T47D (cell line): ENCODE results near the gene TRIM61.
"Not testable (repeated sequence)": the region's sequence is repeated elsewhere in the genome, so short reads cannot be mapped to it uniquely, and the experiment has no call there.

Experiments
- DNase-seq, 2 experiments: peaks; one replicate each; pipeline versions ENCODE4 v3.0.0 to v3.0.0-alpha.2; 2011 to 2012; ENCODE audit warnings: low read depth in 1 of 2, low spot score in 1 of 2
- JUND ChIP-seq: IDR thresholded peaks from 2 replicates; pipeline ENCODE4 v1.6.1; 2012; ENCODE audit warnings: low read depth
- in situ Hi-C: cut with HindIII; loops from 2 replicates; pipeline ENCODE4 v1.10.0; 2016; ENCODE audit warnings: low sequenced_read_pairs, low pct_unique_long_range_greater_than_20kb

Gene TRIM61

DNA sequence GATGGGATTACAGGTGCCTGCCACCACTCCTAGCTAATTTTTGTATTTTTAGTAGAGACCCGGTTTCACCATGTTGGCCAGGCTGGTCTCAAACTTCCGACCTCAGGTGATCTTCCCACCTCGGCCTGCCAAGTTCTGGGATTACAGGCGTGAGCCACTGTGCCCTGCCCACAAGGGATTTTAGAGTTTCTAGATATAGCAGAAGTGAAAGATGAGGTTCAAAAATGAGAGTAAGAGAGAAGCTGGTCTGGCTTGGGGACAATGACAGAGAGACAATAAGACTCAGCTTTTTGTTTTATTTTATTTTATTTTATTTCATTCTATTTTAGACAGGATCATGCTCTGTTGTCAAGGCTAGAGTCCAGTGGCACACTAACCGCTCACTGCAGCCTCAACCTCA is 30.6 kb downstream of the TRIM61 start:
- TF ChIP-seq JUND: no peak
- in situ Hi-C loops: no loop called here
- DNase-seq: no peak

- no peak for TF ChIP-seq JUND
- no peak for DNase-seq
- in situ Hi-C loops: no loop called here
Observed at GRCh38 chr4:164945146-164945545, 32.3 kb downstream of the TRIM61 start.

DNA sequence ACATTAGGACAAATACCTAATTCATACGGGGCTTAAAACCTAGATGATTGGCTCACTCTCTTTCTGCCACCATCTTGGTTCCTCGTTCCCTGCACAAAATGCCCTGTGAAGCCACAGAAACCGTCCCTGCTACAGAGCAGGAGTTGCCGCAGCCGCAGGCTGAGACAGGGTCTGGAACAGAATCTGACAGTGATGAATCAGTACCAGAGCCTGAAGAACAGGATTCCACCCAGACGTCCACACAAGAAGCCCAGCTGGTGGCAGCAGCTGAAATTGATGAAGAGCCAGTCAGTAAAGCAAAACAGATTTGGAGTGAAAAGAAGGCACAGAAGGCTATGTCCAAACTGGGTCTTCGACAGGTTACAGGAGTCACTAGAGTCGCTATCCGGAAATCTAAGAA is 34.3 kb downstream of the TRIM61 start:
- peak in 1 of 2 experiments; percentile 16 for DNase-seq
- in situ Hi-C loops: no loop called here

DNA sequence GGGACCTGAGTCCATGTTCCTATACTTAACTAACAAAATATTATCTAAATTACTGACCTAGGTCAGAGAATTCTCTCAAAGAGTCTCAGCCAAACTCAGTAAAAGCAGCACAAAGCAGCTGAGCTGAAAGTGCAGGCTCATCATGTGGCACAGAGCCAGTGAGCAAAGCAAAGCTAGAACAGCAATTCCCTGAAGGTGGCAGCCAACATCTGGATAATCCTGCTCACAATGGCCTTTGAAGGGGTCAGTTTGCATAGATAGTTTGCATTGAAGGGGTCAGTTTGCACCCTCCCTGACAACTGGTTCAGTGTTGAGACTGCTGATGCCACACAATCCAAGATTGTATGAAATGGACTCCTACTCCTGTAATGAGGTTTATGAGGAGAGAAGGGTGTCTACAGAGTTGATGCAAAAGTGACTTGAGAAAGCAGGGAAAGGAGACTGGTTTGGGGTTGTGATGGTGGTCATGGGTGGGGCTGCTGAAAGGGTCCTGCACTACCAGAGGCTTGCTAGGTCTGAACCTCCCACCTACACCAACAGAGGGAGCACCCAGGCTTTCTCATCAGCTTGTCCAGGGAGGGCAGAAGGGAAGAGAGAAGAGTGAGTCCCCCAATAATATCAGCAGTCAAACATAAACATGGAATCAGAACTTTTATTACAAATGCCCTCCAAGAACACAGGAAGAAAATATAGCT is 39.7 kb downstream of the TRIM61 start:
- no peak for TF ChIP-seq JUND
- in situ Hi-C loops: no loop called here
- DNase-seq: peak in 1 of 2 experiments; percentile 30

More for the DNA sequence above, 34.3 kb downstream of the TRIM61 start:
- no peak for TF ChIP-seq JUND

- in situ Hi-C loops, DNase-seq: not testable (repeated sequence)
Observed at GRCh38 chr4:164935865-164936606, 41.4 kb downstream of the TRIM61 start.

DNA sequence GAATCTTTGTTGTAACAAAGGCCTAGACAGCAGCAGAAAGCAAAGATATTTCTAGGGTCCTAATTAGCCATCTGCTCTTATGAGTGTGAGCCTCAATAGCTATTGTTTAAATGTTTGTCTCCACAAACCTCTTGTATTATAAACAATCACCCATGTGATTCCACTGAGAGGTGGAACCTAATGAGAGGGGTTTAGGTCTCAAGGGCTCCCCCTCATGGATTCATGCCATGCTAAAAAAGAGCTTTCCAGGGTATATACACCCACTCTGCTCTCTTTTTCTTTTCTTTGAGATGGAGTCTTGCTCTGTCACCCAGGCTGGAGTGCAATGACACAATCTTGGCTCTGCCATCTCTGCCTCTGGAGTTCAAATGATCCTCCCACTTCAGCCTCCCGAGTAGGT is 42.1 kb downstream of the TRIM61 start:
- TF ChIP-seq JUND: no peak
- DNase-seq: no peak
- in situ Hi-C loops: no loop called here

- in situ Hi-C loops: no loop called here
- no peak for DNase-seq
- TF ChIP-seq JUND: no peak
Observed at GRCh38 chr4:164933244-164933643, 44.2 kb downstream of the TRIM61 start.

DNA sequence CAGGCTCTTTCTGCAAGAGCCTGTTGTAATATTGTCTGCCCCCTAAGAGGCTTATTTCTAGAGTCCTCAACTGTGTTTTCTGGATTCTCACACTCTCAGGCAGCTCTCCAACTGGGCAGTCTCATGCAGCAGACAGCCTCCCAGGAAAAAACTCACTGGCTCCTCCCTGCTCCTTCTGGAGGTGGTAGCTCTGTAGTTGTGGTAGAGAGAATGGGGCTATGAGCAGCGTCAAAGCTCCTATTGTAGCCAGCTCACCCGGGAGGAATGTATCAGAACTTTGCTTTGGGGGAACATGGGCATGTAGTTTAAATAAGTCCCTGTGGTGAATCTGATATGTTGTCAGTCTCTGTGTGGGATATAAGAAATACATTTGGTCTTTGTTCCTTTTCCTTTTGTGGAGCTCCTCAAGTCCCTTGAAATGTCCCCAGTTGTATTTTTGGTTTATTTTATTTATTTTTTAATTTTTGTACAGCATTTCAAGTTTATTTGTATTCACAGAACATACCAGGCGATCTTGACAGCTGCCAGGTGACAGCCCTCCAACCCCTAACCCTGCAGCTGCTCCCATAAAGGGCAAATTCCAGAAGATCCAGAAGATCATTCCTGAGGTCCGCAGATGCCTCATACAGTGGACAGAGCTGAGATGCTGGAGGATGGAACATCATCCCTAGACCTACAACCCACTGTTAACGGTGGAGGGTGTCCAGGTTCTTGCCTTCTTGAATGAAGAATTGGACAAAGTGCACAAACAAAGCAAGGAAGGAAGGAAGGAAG is 45.7 kb downstream of the TRIM61 start:
- in situ Hi-C loops: no loop called here

GRCh38 chr4:164930647-164931046 is 46.8 kb downstream of the TRIM61 start:
- DNase-seq: no peak
- in situ Hi-C loops: no loop called here
- no peak for TF ChIP-seq JUND

More for the DNA sequence above, 45.7 kb downstream of the TRIM61 start:
- DNase-seq: no peak
- no peak for TF ChIP-seq JUND

GRCh38 chr4:164927101-164927500 is 50.4 kb downstream of the TRIM61 start:
- DNase-seq, in situ Hi-C loops: not testable (repeated sequence)

DNA sequence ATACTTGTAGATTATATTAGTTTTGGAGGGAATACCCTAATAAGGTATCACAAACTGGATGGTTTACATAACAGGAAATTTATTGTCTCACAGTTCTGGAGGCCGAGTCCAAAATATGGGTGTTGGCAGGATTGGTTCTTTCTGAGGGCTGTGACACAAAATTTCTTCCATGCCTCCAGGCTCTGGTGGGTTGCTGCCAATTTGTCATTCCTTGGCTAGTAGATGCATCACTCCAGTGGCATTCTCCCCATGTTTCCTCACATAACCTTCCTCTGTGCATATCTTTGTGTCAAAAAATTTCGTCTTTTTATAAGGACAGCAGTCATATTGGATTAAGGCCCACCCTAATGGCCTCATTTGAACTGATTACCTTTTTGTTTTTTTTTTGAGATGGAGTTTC is 51.2 kb downstream of the TRIM61 start:
- TF ChIP-seq JUND: no peak
- DNase-seq: peak in 1 of 2 experiments; percentile 16
- in situ Hi-C loops: no loop called here

- DNase-seq: no peak
- no peak for TF ChIP-seq JUND
- in situ Hi-C loops: no loop called here
Observed at GRCh38 chr4:164924670-164925238, 52.7 kb downstream of the TRIM61 start.
